ENCODE measurements around the gene VPS33B.
"Not testable (repeated sequence)": the region's sequence is repeated elsewhere in the genome, so short reads cannot be mapped to it uniquely, and the experiment has no call there.

The VPS33B gene

DNA sequence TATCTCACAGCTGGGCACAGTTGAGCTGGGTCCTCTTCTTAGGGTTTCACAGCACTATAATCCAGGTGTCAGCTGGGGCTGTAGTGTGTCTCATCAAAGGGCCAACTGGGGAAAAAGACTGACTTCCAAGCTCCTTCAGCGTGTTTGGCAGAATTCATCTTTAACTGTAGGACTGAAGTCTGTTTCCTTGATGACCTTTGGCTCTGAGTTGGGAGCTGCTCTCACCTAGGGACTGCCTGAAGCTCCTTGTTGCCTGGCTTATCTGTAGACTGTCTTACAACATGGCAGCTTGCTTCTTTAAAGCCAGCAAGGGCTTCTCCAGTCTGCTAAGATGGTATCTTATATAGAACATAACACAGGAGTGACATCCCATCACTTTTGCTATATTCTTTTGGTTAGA, 5.3 kb upstream of the VPS33B start:
- no peak for DNase-seq

GRCh38 chr15:91023720-91024119, 1.3 kb upstream of the VPS33B start:
- DNase-seq, result no peak

- no peak for DNase-seq
These were observed 387 bp upstream of the VPS33B start for GRCh38 chr15:91022832-91023129.

GRCh38 chr15:91021516-91022074, 799 bp downstream of the VPS33B start:
- no peak for DNase-seq

DNA sequence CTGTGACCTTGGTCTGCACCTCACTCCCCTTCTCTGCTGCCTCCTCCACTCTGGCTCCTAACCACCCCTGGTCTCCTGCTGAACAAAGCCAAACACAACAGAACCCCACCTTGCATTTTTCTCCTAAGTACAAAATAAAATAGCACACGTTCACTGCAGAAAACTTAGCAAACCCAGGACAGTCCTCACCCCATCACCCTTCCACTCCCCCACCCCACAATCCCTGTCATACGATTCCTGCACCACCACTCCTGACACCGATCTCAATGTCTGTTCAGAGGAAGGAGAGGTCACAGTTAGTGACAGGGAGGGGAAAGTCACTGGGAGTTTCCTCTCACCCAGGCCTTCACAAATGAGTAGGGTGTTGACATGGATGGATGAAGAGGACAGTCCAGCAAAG, 4.2 kb downstream of the VPS33B start:
- no peak for DNase-seq

- DNase-seq, result no peak
These were observed 4.7 kb downstream of the VPS33B start for GRCh38 chr15:91017716-91018115.

DNA sequence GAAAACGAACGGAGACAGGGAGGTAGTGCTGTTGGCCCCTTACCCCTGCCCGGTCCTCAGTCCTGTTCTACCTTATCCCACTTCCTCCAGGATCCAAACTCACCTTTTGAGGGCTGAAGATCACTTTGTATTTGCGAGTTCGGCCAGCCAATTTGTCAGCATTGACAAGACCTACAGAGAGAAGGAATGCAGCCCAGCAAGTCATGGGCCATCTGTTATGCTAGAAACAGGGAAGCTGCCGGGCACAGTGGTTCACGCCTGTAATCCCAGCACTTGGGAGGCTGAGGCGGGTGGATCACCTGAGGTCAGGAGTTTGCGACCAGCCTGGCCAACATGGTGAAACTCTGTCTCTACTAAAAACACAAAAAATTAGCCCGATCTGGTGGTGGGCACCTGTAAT, 8.7 kb downstream of the VPS33B start:
- not testable (repeated sequence) for DNase-seq

GRCh38 chr15:91007266-91007665, 15.1 kb downstream of the VPS33B start:
- no peak for DNase-seq

DNA sequence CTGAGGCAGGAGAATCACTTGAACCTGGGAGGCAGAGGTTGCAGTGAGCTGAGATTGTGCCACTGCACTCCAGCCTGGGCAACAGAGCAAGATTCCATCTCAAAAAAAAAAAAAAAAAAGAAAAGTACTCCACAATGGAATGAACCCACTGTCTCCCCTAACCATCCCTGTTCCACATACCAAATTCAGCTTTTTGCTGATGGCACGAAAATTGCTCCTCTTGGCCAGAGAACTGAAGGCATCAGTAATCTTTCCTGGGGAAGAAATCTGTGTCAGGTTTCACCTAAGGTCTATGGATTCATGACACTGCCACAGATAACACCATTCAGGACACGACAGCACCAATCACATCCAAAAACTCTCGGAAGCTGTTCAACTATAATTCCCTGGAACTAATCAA, 21.2 kb downstream of the VPS33B start:
- no peak for DNase-seq

- no peak for DNase-seq
These were observed 23.7 kb downstream of the VPS33B start for GRCh38 chr15:90998737-90999136.

- peak; percentile 98 for DNase-seq
These were observed 27.7 kb downstream of the VPS33B start, which contains the start of gene PRC1 for GRCh38 chr15:90994417-90995311. Gene PRC1, minus strand, starts transcription at chr15:90994535. Its CDS starts 118 bp downstream, at chr15:90994417.

- DNase-seq, result no peak
These were observed 28.4 kb downstream of the VPS33B start for GRCh38 chr15:90994059-90994416.

DNA sequence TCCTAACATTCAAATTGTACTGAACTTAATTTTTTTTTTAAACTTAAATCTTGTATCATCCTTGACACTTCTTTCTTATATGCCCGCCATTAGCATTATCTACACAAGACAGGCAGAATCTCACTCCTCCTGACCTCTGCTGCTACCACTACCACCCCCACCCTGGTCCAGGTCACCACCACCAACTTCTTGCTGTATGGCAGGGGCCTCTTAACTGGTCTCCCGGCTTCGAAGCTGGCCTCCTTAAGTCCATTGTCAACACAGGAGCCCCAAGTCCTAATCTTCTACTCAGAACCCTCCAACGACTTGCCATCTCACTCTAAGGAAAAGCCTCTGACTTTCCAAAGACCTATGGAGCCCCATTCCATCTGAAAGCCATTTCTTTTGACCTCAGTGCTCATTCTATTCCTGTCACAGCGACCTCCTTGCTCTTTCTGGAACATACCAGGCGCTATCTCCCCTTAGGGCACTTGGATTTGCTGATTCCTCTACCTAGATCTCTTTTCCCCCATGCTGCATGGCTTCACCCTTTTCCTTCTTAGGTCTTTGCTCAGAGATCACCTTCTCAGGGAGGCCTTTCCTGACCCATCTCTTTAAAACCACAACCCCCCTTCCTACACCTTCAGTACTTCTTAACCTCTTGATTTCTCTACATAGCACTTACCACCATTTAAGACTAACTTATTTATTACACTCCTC, 30.7 kb downstream of the VPS33B start:
- no peak for DNase-seq

DNA sequence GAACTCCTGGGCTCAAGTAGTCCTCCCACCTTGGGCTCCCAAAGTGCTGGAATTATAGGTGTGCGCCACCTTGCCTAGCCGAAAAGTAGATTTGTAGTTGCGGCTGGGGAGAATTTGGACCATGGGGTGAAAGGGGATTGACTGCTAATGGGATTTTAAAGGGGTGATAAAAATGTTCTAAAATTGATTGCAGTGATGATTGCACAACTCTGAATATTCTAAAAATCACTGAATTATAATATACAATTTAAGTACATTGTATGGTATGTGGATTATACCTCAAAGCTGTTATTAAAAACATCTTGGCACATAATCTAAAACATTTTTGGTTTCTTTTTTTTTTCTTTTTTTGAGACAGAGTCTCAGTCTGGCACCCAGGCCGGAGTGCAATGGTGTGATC, 31.9 kb downstream of the VPS33B start:
- DNase-seq, result no peak

- no peak for DNase-seq
These were observed 33.2 kb downstream of the VPS33B start for GRCh38 chr15:90989040-90989768.

DNA sequence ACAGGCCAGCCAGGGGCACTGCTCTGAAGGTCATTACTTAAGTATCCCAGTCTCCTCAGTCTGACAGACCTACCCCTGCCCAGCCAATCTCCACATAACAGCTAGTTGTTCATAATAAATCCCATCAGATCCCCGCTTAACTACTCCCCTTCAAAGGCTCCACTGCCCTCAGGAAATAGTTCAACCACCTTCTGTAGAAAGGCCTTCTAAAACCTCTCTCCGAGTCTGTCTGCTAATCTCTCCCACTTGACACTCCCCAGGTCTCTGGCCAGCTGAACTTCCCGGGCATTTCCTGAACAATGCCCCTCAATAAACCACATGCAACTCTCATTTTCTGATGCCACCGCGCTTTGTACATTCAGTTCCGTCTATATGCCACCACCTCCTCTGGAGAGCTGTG, 34.1 kb downstream of the VPS33B start:
- no peak for DNase-seq

- DNase-seq, result no peak
These were observed 34.7 kb downstream of the VPS33B start for GRCh38 chr15:90987561-90988141.

DNA sequence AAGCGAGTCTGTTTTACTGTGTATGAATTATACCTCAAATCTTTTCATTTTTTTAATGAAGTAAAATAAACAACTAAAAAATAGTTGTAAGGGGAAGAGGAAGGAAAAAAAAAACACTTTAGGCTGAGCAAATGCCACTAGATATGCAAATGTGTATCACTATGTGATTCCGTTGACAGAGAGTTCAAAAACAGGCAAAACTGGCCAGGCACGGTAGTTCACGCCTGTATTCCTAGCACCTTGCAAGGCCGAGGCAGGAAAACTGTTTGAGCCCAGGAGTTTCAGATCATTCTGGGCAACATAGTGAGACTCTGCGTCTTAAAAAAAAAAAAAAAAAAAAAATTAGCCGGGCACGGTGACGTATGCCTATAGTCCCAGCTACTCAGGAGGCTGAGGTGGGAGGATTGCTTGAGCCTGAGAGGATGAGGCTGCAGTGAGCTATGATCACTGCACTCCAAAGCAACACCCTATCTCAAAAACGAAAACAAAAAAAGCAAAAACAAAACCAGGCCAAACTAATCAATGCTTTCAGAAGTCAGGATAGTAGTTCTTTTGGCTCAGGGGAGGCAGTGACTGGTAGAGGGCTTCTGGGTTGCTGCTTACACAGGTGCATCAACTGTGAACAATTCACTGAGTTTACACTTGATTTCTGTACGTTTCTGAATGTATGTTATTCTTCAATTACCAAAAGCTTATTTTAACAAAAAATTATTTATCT, 35.4 kb downstream of the VPS33B start:
- DNase-seq, result no peak

- no peak for DNase-seq
These were observed 40.3 kb downstream of the VPS33B start for GRCh38 chr15:90982135-90982534.

DNA sequence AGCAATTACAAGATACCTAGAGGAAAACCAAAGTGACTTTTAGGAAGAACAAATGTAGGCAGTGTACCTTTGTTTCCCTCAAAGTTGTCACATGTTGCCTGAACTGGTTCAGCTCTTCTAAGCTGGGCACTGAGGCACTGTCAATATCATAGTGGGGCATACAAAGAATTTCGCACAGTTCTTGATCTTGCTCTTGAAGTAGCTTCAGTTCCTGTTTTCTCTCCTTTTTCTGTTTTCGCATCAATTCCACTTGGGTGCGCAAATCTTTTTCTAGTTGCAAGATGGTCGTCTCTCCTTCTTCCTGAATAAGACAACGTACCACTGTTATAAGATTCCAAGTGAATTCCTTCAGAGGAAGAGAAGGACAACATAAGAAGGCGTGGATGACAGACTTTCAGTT, 40.7 kb downstream of the VPS33B start:
- no peak for DNase-seq

- no peak for DNase-seq
These were observed 42.8 kb downstream of the VPS33B start for GRCh38 chr15:90979582-90979981.

DNA sequence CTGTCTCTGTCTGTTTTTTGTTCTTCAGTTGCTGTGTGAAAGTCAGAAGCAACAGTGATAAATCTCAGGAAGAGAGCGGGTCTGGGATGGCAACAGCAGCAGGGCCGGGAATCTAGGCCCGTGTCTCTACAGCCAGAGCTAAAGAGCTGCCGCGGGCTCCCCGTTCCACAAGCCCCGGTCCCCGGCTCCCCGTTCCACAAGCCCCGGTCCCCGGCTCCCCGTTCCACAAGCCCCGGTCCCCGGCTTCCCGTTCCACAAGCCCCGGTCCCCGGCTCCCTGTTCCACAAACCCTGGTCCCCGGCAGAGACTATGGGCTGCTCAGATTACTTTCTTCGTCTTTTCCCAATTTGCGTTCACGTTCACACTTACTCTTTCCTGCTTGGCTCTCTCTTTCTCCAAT, 48.2 kb downstream of the VPS33B start:
- DNase-seq, result no peak
